ENCODE results near the gene PCDHA9.
"Not testable (repeated sequence)": the region's sequence is repeated elsewhere in the genome, so short reads cannot be mapped to it uniquely, and the experiment has no call there.

Gene PCDHA9

DNA sequence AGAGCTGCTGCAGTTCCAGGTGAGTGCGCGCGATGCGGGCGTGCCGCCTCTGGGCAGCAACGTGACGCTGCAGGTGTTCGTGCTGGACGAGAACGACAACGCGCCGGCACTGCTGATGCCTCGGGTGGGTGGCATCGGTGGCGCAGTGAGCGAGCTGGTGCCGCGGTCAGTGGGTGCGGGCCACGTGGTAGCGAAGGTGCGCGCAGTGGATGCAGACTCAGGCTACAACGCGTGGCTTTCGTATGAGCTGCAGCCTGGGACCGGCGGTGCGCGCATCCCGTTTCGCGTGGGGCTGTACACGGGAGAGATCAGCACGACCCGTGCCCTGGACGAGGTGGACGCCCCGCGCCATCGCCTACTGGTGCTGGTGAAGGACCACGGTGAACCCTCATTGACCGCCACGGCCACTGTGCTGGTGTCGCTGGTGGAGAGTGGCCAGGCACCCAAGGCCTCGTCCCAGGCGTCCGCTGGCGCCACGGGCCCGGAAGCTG, 45.4 kb upstream of the PCDHA9 start:
- Histone ChIP-seq H3K9ac (ENCODE audit: low read length) (no peak overlapping the region), H3K4me1 (ENCODE audit: insufficient read depth, low read length, severe bottlenecking) (no peaks in the 10 kb centered on the region), H3K27ac (ENCODE audit: low read depth, low read length, poor library complexity, severe bottlenecking) (no peak overlapping the region), H3K4me3 (ENCODE audit: low read depth, low read length, poor library complexity, severe bottlenecking) (no peak overlapping the region), H3K9me3 (ENCODE audit: low read length) (no peaks in the 10 kb centered on the region), H3F3A (ENCODE audit: insufficient read depth, low read length) (no peaks in the 10 kb centered on the region), H3K27me3 (ENCODE audit: insufficient read depth, low read length) (no peaks in the 10 kb centered on the region), H3K4me2 (ENCODE audit: low read length) (no peak overlapping the region), H4K20me1 (ENCODE audit: insufficient read depth, low read length) (no peaks in the 10 kb centered on the region), H3K9me2 (ENCODE audit: low read depth, low read length) (no peaks in the 10 kb centered on the region), H2AFZ (ENCODE audit: low read length) (no peak overlapping the region), H3K79me2 (ENCODE audit: insufficient read depth, low read length) (no peaks in the 10 kb centered on the region), H3K36me3 (ENCODE audit: insufficient read depth, low read length) (no peaks in the 10 kb centered on the region)
- TF ChIP-seq, protein P1, sequence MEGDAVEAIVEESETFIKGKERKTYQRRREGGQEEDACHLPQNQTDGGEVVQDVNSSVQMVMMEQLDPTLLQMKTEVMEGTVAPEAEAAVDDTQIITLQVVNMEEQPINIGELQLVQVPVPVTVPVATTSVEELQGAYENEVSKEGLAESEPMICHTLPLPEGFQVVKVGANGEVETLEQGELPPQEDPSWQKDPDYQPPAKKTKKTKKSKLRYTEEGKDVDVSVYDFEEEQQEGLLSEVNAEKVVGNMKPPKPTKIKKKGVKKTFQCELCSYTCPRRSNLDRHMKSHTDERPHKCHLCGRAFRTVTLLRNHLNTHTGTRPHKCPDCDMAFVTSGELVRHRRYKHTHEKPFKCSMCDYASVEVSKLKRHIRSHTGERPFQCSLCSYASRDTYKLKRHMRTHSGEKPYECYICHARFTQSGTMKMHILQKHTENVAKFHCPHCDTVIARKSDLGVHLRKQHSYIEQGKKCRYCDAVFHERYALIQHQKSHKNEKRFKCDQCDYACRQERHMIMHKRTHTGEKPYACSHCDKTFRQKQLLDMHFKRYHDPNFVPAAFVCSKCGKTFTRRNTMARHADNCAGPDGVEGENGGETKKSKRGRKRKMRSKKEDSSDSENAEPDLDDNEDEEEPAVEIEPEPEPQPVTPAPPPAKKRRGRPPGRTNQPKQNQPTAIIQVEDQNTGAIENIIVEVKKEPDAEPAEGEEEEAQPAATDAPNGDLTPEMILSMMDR (IDR thresholded peaks at IDR 0.05; ENCODE audit: low read length): no peak
- no peak for TF ChIP-seq EZH2 (IDR thresholded peaks at IDR 0.05; ENCODE audit: borderline replicate concordance, low read length)

DNA sequence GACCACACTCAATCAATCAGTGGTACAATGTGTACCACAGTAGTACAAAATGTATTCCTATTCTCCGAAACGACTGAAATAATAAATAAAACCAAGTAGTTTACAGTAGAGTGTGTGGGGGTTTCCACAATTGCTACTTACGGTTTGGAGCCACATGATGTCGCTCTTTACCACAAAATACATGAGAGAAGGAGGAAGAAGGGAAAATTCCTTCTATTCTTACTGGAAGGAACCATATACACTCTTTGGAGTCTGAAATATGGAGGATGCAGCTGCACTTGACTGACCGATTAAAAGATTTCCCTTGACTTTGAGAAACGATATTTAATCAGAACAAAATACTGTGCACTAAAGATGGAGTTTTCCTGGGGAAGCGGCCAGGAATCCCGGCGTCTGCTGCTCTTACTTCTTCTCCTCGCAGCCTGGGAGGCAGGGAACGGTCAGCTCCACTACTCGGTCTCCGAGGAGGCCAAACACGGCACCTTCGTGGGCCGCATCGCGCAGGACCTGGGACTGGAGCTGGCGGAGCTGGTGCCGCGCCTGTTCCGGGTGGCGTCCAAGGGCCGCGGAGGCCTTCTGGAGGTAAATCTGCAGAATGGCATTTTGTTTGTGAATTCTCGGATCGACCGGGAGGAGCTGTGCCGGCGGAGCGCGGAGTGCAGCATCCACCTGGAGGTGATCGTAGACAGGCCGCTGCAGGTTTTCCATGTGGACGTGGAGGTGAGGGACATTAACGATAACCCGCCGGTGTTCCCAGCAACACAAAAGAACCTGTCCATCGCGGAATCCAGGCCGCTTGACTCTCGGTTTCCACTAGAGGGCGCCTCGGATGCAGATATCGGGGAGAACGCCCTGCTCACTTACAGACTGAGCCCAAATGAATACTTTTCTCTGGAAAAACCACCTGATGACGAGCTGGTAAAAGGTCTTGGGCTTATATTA, 41.1 kb upstream of the PCDHA9 start, which contains the start of gene PCDHA4:
Gene PCDHA4, plus strand, starts transcription at position 235 of the 942 bp plus-strand sequence.
- Histone ChIP-seq H3K9ac (ENCODE audit: low read length) (no peak within 1 kb of the TSS), H3F3A (ENCODE audit: insufficient read depth, low read length) (no peaks in the 10 kb centered on the region), H4K20me1 (ENCODE audit: insufficient read depth, low read length) (no peaks in the 10 kb centered on the region), H3K27ac (ENCODE audit: low read depth, low read length, poor library complexity, severe bottlenecking) (no peak within 1 kb of the TSS), H3K4me3 (ENCODE audit: low read depth, low read length, poor library complexity, severe bottlenecking) (no peak within 1 kb of the TSS), H3K4me2 (ENCODE audit: low read length) (no peak within 1 kb of the TSS), H3K79me2 (ENCODE audit: insufficient read depth, low read length) (no peaks in the 10 kb centered on the region), H3K9me3 (ENCODE audit: low read length) (no peaks in the 10 kb centered on the region), H2AFZ (ENCODE audit: low read length) (no peak within 1 kb of the TSS), H3K4me1 (ENCODE audit: insufficient read depth, low read length, severe bottlenecking) (no peaks in the 10 kb centered on the region), H3K9me2 (ENCODE audit: low read depth, low read length) (no peaks in the 10 kb centered on the region), H3K36me3 (ENCODE audit: insufficient read depth, low read length) (no peaks in the 10 kb centered on the region), H3K27me3 (ENCODE audit: insufficient read depth, low read length) (no peaks in the 10 kb centered on the region)
- no peak for TF ChIP-seq EZH2 (IDR thresholded peaks at IDR 0.05; ENCODE audit: borderline replicate concordance, low read length)
- TF ChIP-seq, protein P1 (IDR thresholded peaks at IDR 0.05; ENCODE audit: low read length): peak; percentile 27; the same call in 1 of the 2 replicates

DNA sequence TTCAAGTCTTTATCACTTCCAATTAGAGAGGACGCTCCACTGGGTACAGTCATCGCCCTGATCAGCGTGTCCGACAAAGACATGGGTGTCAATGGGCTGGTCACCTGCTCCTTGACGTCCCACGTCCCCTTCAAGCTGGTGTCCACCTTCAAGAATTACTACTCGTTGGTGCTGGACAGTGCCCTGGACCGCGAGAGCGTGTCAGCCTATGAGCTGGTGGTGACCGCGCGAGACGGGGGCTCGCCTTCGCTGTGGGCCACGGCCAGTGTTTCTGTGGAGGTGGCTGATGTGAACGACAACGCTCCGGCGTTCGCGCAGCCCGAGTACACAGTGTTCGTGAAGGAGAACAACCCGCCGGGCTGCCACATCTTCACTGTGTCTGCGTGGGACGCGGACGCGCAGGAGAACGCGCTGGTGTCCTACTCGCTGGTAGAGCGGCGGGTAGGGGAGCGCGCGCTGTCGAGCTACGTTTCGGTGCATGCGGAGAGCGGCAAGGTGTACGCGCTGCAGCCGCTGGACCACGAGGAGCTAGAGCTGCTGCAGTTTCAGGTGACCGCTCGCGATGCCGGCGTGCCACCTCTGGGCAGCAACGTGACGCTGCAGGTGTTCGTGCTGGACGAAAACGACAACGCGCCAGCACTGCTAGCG, 39.8 kb upstream of the PCDHA9 start:
- not testable (repeated sequence) for H3K9me3 ChIP-seq (ENCODE audit: low read length)

More for the DNA sequence above, 39.8 kb upstream of the PCDHA9 start:
- H3K27me3 ChIP-seq (ENCODE audit: insufficient read depth, low read length); H4K20me1 ChIP-seq (ENCODE audit: insufficient read depth, low read length); H3K36me3 ChIP-seq (ENCODE audit: insufficient read depth, low read length); H3K4me3 ChIP-seq (ENCODE audit: low read depth, low read length, poor library complexity, severe bottlenecking); H2AFZ ChIP-seq (ENCODE audit: low read length); H3F3A ChIP-seq (ENCODE audit: insufficient read depth, low read length); H3K9me2 ChIP-seq (ENCODE audit: low read depth, low read length); H3K4me1 ChIP-seq (ENCODE audit: insufficient read depth, low read length, severe bottlenecking); H3K4me2 ChIP-seq (ENCODE audit: low read length); H3K9ac ChIP-seq (ENCODE audit: low read length); H3K27ac ChIP-seq (ENCODE audit: low read depth, low read length, poor library complexity, severe bottlenecking); H3K79me2 ChIP-seq (ENCODE audit: insufficient read depth, low read length): not testable (repeated sequence)

All from OCI-LY1 (cell line).